GM23248 (cell line): Measurements from ENCODE around the gene CDH19. TPM values are rescaled to one million over a fixed set of nuclear protein-coding genes. Genes with fewer than 3 reads are reported as not detected.

Experiments
- DNase-seq: peaks from one replicate; pipeline ENCODE4 v3.0.0-alpha.2; 2015
- H2AFZ ChIP-seq: fragments of 200-600 bp; sonication (generic); 2 replicates; pipeline ENCODE4 v1.6.1; 2016; ENCODE audit warnings: antibody characterized with exemption
- H3F3A ChIP-seq: fragments of 200-600 bp; sonication (generic); 2 replicates; pipeline ENCODE4 v1.6.1; 2016; ENCODE audit warnings: mild to moderate bottlenecking, antibody characterized with exemption, mixed run types; ENCODE audit not compliant: insufficient read depth
- H3K27ac ChIP-seq: fragments of 200-600 bp; sonication (generic); 2 replicates; pipeline ENCODE4 v1.5.1; 2016; ENCODE audit warnings: mild to moderate bottlenecking
- H3K27me3 ChIP-seq: fragments of 200-600 bp; sonication (generic); replicated peaks from 2 replicates; pipeline ENCODE4 v1.6.1; 2016; ENCODE audit warnings: mild to moderate bottlenecking; ENCODE audit not compliant: insufficient read depth
- H3K36me3 ChIP-seq: fragments of 200-600 bp; sonication (generic); 2 replicates; pipeline ENCODE4 v1.6.1; 2016; ENCODE audit warnings: low read depth, mild to moderate bottlenecking
- H3K4me1 ChIP-seq: fragments of 200-600 bp; sonication (generic); 2 replicates; pipeline ENCODE4 v1.6.1; 2016; ENCODE audit warnings: mild to moderate bottlenecking; ENCODE audit not compliant: insufficient read depth
- H3K4me2 ChIP-seq: fragments of 200-600 bp; sonication (generic); one replicate; pipeline ENCODE4 v1.6.1; 2016; ENCODE audit warnings: mild to moderate bottlenecking; ENCODE audit not compliant: unreplicated experiment
- H3K4me3 ChIP-seq: fragments of 200-600 bp; sonication (generic); 2 replicates; pipeline ENCODE4 v1.5.1; 2016; ENCODE audit warnings: mild to moderate bottlenecking
- H3K79me2 ChIP-seq: fragments of 200-600 bp; sonication (generic); 2 replicates; pipeline ENCODE4 v1.6.1; 2016; ENCODE audit warnings: mild to moderate bottlenecking; ENCODE audit not compliant: insufficient read depth
- H3K9ac ChIP-seq: fragments of 200-600 bp; sonication (generic); 2 replicates; pipeline ENCODE4 v1.6.1; 2016; ENCODE audit warnings: mild to moderate bottlenecking
- H3K9me2 ChIP-seq: fragments of 200-600 bp; sonication (generic); 2 replicates; pipeline ENCODE4 v1.6.1; 2016; ENCODE audit warnings: mixed run types, mild to moderate bottlenecking, moderate library complexity; ENCODE audit not compliant: insufficient read depth
- H3K9me3 ChIP-seq: fragments of 200-600 bp; sonication (generic); one replicate; pipeline ENCODE4 v1.6.1; 2017; ENCODE audit warnings: low read depth
- H4K20me1 ChIP-seq: fragments of 200-600 bp; sonication (generic); 2 replicates; pipeline ENCODE4 v1.6.0; 2016; ENCODE audit not compliant: insufficient read depth
- EZH2 ChIP-seq: fragments of 200-600 bp; sonication (generic); IDR thresholded peaks from 2 replicates; pipeline ENCODE4 v1.6.1; 2018; ENCODE audit warnings: antibody characterized with exemption, mild to moderate bottlenecking; ENCODE audit not compliant: insufficient read depth, poor library complexity, severe bottlenecking
- EZH2phosphoT487 ChIP-seq: fragments of 200-600 bp; sonication (generic); IDR thresholded peaks from 2 replicates; pipeline ENCODE4 v1.6.1; 2018; ENCODE audit warnings: antibody characterized with exemption, moderate library complexity, mild to moderate bottlenecking, low read depth; ENCODE audit not compliant: insufficient read depth
- WGBS, 2 experiments: methylation state at CpG; one replicate each; pipeline ENCODE4 v1.1.6; 2015 to 2017; ENCODE audit warnings: low lambda C conversion rate in 2 of 2, low coverage in 1 of 2; ENCODE audit errors: missing lambda C conversion rate in 2 of 2; 5-methylcytosine and 5-hydroxymethylcytosine counted together
- in situ Hi-C: fragments of 300-500 bp; cut with MboI; formaldehyde crosslinking; loops from 2 replicates; pipeline ENCODE4 v1.15.0; 2020
- polyA plus RNA-seq: library from polyadenylated mRNA; unstranded; fragments of >200 nt; fragmentation: Nextera tagmentation; extraction: Ambion mirVana; gene quantifications from 2 replicates; pipeline ENCODE4 v1.2.1, GENCODE V29; 2016
- total RNA-seq: library from RNA; depleted of rRNA; stranded (reverse); fragments of >200 nt; shearing (Covaris generic); gene quantifications from 2 replicates; pipeline ENCODE4 v1.2.3, GENCODE V29; 2014

The CDH19 gene
- total and polyA plus RNA-seq, 2 experiments from 2014 or later: not detected

GRCh38 chr18:66641056-66641455 lies 37.2 kb upstream of the CDH19 start:
- H3K4me1 ChIP-seq: no peaks in the 10 kb centered on the region
- 5 to 6% methylated on average over 4 of the region's 4 CpGs for WGBS, 2 experiments
- no peak overlapping the region for H3K27ac ChIP-seq
- no peaks in the 10 kb centered on the region for H3K9me3 ChIP-seq
- no peaks in the 10 kb centered on the region for H3K27me3 ChIP-seq
- H3K9ac ChIP-seq: no peak overlapping the region
- no peaks in the 10 kb centered on the region for H3K9me2 ChIP-seq
- H2AFZ ChIP-seq: no peak overlapping the region
- no peak overlapping the region for H3K4me2 ChIP-seq
- in situ Hi-C loops: no loop called here
- no peak overlapping the region for H3K4me3 ChIP-seq
- no peaks in the 10 kb centered on the region for H3F3A ChIP-seq
- no peaks in the 10 kb centered on the region for H3K79me2 ChIP-seq
- H4K20me1 ChIP-seq: no peaks in the 10 kb centered on the region
- TF ChIP-seq EZH2 (no peak), EZH2phosphoT487 (no peak)
- H3K36me3 ChIP-seq: no peaks in the 10 kb centered on the region
- no peak for DNase-seq

- Histone ChIP-seq H3K27ac (no peak overlapping the region), H3K27me3 (no peaks in the 10 kb centered on the region), H2AFZ (no peak overlapping the region), H3K9me2 (no peaks in the 10 kb centered on the region), H3K79me2 (no peaks in the 10 kb centered on the region), H3K9ac (no peak overlapping the region), H4K20me1 (no peaks in the 10 kb centered on the region), H3K4me2 (no peak overlapping the region), H3K4me3 (no peak overlapping the region), H3K9me3 (no peaks in the 10 kb centered on the region), H3F3A (no peaks in the 10 kb centered on the region), H3K4me1 (no peaks in the 10 kb centered on the region), H3K36me3 (no peaks in the 10 kb centered on the region)
- no peak for DNase-seq
- TF ChIP-seq EZH2phosphoT487 (no peak), EZH2 (no peak)
- WGBS, 2 experiments: 10 to 16% methylated on average over 4 of the region's 4 CpGs
- in situ Hi-C loops: no loop called here
Observed at GRCh38 chr18:66640431-66640830, 36.5 kb upstream of the CDH19 start.

DNA sequence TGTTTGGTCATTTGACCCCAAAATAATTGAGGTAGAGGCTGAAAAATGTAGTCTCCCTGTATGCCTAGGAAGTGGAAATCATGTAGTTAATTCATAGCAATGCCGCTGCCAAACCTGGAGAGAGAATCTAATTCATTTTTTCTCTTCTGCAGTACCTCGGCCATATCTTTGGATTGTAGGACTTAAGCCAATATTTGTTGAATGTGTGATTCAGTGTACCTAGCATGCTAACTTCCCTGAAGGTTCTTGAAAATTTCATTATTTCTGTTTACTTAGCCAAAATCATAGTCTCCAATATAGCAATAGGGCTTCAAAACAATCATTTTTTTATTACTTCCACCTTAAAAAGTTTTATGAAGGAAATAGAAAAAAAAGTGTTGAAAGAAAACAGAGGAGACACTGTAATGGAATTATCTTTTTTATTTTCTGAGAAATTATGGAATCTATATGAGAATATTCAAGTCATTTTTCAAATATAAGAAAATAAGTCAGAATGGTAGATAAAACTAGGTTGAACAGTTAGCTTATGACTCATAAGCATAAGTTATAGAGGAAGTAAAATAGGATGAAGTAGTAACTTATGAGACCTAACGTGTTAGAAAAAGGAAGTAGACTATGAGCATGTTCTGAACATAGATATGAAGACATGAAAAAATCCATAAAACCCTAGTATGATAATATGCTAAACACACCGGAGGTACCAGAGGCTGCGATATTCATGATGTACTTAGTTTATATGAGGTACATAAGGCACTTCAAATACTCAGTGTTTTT lies 35.2 kb upstream of the CDH19 start:
- Histone ChIP-seq H3K4me3 (no peak overlapping the region), H3K27ac (no peak overlapping the region), H2AFZ (no peak overlapping the region), H3K79me2 (no peaks in the 10 kb centered on the region), H3K9me3 (no peaks in the 10 kb centered on the region), H3K4me1 (no peaks in the 10 kb centered on the region), H3F3A (no peaks in the 10 kb centered on the region), H3K9ac (no peak overlapping the region), H3K36me3 (no peaks in the 10 kb centered on the region), H3K9me2 (no peaks in the 10 kb centered on the region), H4K20me1 (no peaks in the 10 kb centered on the region), H3K27me3 (no peaks in the 10 kb centered on the region), H3K4me2 (no peak overlapping the region)
- in situ Hi-C loops: no loop called here
- no peak for DNase-seq
- 32% methylated on average over 5 of the region's 5 CpGs for WGBS, 2 experiments
- no peak for TF ChIP-seq EZH2
- no peak for TF ChIP-seq EZH2phosphoT487

- Histone ChIP-seq H3K27ac (no peak overlapping the region), H3K4me1 (no peaks in the 10 kb centered on the region), H3K79me2 (no peaks in the 10 kb centered on the region), H2AFZ (no peak overlapping the region), H3K4me2 (no peak overlapping the region), H3K4me3 (no peak overlapping the region), H3F3A (no peaks in the 10 kb centered on the region), H3K27me3 (no peaks in the 10 kb centered on the region), H3K36me3 (no peaks in the 10 kb centered on the region), H3K9ac (no peak overlapping the region), H3K9me2 (no peaks in the 10 kb centered on the region), H4K20me1 (no peaks in the 10 kb centered on the region), H3K9me3 (no peaks in the 10 kb centered on the region)
- TF ChIP-seq EZH2 (no peak), EZH2phosphoT487 (no peak)
- in situ Hi-C loops: no loop called here
- DNase-seq: no peak
Observed at GRCh38 chr18:66635342-66635741, 31.5 kb upstream of the CDH19 start.
